ENCODE results near the gene MGST1.
"Not testable (repeated sequence)": the region's sequence is repeated elsewhere in the genome, so short reads cannot be mapped to it uniquely, and the experiment has no call there.

The MGST1 gene

GRCh38 chr12:16358878-16359277 is 11.4 kb downstream of the MGST1 start:
- no peak for DNase-seq

DNA sequence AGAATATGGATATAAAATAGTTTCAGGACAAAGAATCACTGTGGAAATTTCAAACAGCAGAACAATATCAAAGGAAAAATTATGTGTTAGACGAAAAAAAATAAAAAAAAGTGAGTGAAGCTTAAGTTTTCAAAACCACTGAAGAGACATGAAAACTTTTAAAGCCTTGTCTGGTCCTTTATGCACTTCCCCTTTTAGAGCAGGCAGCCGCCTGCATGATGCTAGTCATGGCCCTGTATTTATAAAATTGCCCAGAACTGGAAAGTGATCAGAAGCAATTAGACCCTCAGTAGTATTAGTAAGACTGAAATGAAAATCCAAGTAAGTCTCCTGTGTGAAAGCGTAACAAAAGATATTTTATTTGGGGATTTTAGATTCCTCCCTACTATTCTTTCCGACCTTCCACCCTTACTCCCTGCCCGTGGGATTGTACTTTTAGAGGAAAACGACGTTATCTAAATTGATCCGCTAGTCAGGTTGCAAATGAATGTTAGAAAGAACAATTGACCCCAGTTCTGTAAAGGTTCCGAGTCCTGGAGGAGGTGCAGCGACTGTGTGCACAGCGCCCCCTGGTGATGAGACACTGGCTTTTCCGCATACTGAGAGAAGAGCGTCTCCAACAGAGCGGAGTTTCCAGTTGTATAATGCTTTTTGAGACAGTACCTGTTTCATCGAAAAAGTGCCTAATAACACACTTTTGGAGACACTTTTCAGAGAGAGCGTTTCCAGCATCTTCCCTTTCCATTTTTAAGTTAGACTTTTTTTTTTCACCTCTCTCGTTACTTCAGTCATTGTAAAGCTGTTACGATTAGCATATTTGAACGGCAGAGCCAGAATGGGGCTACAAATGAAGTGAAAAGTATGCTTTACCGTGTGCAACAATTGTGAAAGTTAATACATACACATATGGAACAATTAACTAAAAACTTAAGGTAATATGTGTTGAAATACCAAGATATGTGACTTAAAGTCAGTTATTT is 12.4 kb downstream of the MGST1 start:
- DNase-seq = no peak

DNA sequence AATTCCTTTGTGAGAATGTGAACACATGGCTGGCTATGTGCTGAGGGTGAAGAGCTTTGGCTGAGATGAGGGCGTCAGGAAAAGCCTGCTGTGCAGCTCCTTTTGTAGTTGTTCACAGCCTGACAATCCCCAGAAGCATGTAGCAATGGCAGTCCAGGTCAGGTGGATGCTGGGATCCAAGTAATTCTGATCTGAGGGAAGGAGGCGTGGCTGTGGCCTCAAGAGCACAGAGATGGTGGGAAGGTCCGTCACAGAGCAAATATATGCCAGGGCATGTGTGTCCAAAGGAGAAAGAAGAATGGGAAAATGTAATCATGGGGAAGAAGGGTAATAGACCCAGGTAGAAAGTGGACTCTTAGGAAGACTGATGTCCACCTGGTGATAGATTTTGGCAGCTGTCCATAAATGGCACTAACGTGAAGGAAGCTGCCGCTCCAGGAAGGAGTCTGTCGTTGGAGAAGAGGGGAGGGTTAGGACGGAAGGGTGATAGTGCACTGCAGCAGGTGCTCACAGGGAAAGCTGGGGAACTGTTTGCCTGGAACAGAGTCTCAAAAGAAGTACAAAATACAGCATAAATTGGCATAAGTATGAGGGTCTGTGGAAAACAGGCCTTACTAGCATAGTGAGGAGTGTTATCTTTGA is 13.8 kb downstream of the MGST1 start:
- DNase-seq = no peak

- DNase-seq = no peak
These were observed 15.1 kb downstream of the MGST1 start for GRCh38 chr12:16362550-16362949.

DNA sequence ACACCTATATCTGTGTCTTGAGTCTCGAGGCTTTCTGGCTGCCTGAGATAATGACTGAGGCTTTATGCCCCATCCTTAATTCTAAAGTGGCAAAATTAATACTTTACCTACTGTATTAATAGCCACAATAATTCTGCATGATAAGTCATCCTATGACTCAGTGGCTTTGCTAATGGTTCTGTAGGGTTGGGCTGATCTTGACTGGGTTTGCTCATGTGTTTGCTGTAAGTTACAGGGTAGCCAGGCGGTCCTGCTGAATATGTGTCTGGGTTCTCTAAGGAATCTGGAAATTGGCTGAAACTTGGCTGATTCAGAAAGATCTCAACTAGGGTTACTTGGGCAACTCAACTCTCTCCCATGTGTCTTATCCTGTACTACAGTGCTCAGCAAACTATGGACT is 21.7 kb downstream of the MGST1 start:
- DNase-seq = no peak

DNA sequence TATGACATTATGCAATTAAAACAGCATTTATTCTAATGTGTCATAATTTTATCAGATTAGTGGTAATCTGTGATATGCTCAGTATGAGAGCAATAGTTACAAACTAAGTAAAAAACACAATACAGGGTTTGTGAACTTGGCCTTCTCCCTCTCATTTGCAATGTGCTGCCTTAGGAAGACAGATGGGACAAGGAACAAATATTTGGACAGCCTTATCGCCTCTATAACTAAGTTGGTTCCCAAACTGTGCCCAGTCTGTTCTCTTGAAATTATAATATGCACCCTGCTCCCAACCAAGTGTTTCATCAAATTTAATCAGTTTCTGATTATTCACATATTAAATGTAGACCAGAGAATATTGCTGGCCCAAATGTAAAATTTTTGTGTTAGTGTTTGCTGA is 22.7 kb downstream of the MGST1 start:
- no peak for DNase-seq

- DNase-seq = not testable (repeated sequence)
These were observed 35.3 kb downstream of the MGST1 start for GRCh38 chr12:16382652-16383312.

GRCh38 chr12:16384732-16385131 is 37.3 kb downstream of the MGST1 start:
- no peak for DNase-seq

- peak; percentile 78 for DNase-seq
These were observed 38.6 kb downstream of the MGST1 start for GRCh38 chr12:16385782-16386646.

GRCh38 chr12:16387919-16388318 is 40.5 kb downstream of the MGST1 start:
- DNase-seq = no peak

DNA sequence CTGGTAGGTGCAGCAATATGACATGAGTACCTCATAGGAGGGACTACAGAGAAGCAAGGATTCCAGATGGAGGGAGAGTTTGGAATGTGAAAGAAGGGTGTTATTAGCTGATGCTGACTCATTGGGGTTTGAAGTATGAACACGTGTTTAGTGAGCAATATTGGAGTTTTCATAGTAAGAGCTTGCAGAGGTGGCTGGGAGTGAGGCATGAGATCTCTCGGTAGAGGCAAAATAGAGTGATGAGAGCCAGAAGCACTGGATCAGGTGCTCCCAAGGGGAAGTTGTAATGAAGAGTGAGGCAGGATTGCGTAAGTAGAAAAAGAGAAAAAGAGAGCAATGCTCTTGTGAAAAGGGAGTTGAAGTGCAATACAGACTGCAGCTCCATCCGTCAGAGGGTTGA is 42.1 kb downstream of the MGST1 start:
- no peak for DNase-seq

DNA sequence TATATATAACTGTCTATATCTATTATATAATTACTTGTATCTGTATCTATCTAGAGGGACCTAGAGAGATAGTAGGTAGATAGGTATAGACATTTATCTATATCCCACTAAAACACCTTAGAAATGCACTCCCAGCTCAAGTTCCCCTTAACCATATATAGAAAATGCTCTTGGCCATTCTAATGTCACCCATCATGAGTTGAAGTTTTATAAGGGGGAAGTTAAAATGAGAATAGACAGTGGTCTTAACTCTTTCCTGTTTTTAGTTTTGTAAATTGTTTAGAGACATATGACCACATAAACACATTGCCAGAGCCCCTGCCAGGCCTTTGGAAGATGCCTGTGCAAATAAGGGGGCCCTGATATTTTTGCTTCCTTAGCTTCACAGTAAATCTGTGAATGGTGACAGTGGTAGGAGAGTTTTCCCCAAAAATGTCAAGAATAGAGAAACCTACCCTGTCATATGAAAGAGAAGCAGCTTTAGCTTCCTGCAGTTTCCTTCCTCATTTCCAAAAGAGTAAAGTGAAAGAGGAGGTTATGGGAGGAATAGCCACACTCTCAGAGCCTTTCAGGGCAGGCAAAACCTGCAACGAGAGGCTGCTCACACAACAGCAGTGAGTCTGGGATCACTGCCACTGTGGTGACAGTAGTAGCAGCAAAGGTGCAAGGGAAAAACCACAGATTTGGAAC is 45.5 kb downstream of the MGST1 start:
- DNase-seq = no peak

DNA sequence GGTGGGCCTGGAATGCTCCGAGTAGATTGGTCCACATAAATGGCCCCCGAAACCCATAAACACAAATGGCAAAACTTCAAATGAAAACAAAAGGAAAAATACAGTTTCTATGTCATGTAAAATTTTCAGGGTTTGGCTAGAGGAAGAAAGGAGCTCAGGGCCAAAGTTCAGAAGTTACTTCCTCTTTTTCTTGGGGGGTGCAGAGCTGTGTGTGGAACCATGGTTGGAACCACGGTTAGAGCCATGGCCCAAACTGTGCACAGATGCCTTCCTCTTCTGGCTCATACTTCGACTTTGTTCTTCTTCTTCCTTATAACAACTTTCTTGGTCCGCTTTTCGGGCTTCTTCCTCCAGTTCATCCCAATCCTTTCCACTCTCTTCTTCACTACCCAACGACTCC is 51.7 kb downstream of the MGST1 start:
- no peak for DNase-seq

DNA sequence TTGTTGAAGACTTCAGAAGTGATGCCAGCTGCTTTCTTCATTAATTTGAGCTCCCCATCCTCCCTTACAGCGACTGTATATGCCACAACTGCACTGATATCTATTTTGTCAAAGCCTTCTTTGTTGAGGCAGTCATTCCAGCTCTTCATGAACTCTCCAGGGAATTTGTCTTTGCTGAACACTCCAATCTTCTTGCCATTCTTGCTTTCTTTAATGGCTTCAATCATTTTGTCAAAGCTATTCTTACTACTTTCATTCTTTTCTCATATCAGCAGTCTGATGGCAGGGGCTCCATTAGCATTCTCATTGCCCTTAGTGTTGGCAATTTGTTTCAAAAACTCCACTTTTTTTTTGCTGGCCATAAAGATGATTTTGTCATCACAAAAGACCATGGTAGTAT is 54.4 kb downstream of the MGST1 start:
- DNase-seq = not testable (repeated sequence)

GRCh38 chr12:16407346-16407745 is 59.9 kb downstream of the MGST1 start:
- no peak for DNase-seq
